Stomach (tissue), 9 donors: ENCODE results near the gene RANBP17. TPM values are rescaled to one million over a fixed set of nuclear protein-coding genes. Genes with fewer than 3 reads are reported as not detected.

Experiments used
- DNase-seq, 2 donors: peaks; one replicate each; pipeline versions ENCODE4 v3.0.0 to v3.0.0-alpha.2; 2013 to 2019
- H3K27ac ChIP-seq, 5 donors: fragments of 200-600 bp in 4 of 5; sonication (generic) in 4 of 5; one replicate each; pipeline ENCODE4 v1.5.1; 2013 to 2019; ENCODE audit warnings: mild to moderate bottlenecking in 1 of 5, moderate library complexity in 1 of 5
- H3K27me3 ChIP-seq, 3 donors: fragments of 200-600 bp; sonication (generic); one replicate each; pipeline ENCODE4 v1.5.1; 2017 to 2019; ENCODE audit warnings: mixed run types in 1 of 3
- H3K36me3 ChIP-seq, 4 donors: fragments of 200-600 bp; sonication (generic); 1 replicate in 3 of 4; 2 replicates in 1 of 4; pipeline ENCODE4 v1.5.1; 2016 to 2019
- H3K4me1 ChIP-seq, 4 donors: fragments of 200-600 bp; sonication (generic); one replicate each; pipeline ENCODE4 v1.5.1; 2016 to 2019
- H3K4me3 ChIP-seq, 4 donors: fragments of 200-600 bp; sonication (generic) in 3 of 4; one replicate each; pipeline ENCODE4 v1.5.1; 2016 to 2019; ENCODE audit warnings: mild to moderate bottlenecking in 1 of 4
- H3K9me3 ChIP-seq, 4 donors: fragments of 200-600 bp; sonication (generic); one replicate each; pipeline ENCODE4 v1.5.1; 2016 to 2019
- EP300 ChIP-seq: sonication (generic); formaldehyde crosslinking; IDR thresholded peaks from one replicate; pipeline ENCODE4 v1.6.1; 2017; ENCODE audit warnings: antibody characterized with exemption
- POLR2A ChIP-seq, 4 donors: fragments of 450-650 bp; IDR thresholded peaks; one replicate each; pipeline ENCODE4 v1.6.1; 2016; ENCODE audit warnings: antibody characterized with exemption in 4 of 4, control low read depth in 2 of 4, mild to moderate bottlenecking in 1 of 4, moderate library complexity in 1 of 4
- POLR2AphosphoS5 ChIP-seq, 3 donors: sonication (generic); formaldehyde crosslinking; IDR thresholded peaks; one replicate each; pipeline ENCODE4 v1.6.1; 2016; ENCODE audit warnings: antibody characterized with exemption in 3 of 3
- WGBS, 5 donors: extraction: QIAGEN DNeasy Blood & Tissue Kit in 3 of 5; methylation state at CpG; one replicate each; pipeline versions ENCODE4 v1.1.5 to v1.1.7; 2013 to 2018; 5-methylcytosine and 5-hydroxymethylcytosine counted together
- intact Hi-C: fragments of 100-400 bp; cut with DNase I; formaldehyde crosslinking; loops from one replicate; pipeline ENCODE4 v1.15.1; 2023; ENCODE audit warnings: low total_unique reads
- polyA plus RNA-seq, 3 donors: library from polyadenylated mRNA; stranded (reverse); fragments of 200-250 nt; gene quantifications; one replicate each; pipeline ENCODE4 v1.2.3, GENCODE V29; 2013
- total RNA-seq, 5 donors: library from RNA; depleted of rRNA; stranded (reverse); fragments of >200 nt; gene quantifications; one replicate each; pipeline versions ENCODE4 v1.1.0 to v1.2.3, GENCODE V29; 2014 to 2016
- TF ChIP-seq, protein P1 (sequence below), 7 experiments: fragments of 450-650 bp in 4 of 7; fragments of 200-600 bp in 3 of 7; sonication (generic) in 3 of 7; IDR thresholded peaks; one replicate each; pipeline ENCODE4 v1.5.1; 2016 to 2019; ENCODE audit warnings: antibody characterized with exemption in 7 of 7, control low read depth in 2 of 7, mild to moderate bottlenecking in 1 of 7
- donor health status: healthy with polysubstance abuse.
- donor health status: Bipolar disorder and iron deficiency.
- donor health status: healthy.

RANBP17 gene
- total and polyA plus RNA-seq, 8 donors = 1.4 to 75.6 (median 10.5) TPM

- Histone ChIP-seq H3K9me3 (no peaks in the 10 kb centered on the region), H3K4me1 (no peaks in the 10 kb centered on the region), H3K4me3 (no peak overlapping the region), H3K27ac (no peak overlapping the region), H3K27me3 (peaks cover 0 to 16% (median 2%) of the 10 kb centered on the region in 3 donors), H3K36me3 (peaks cover 0 to 22% (median 10%) of the 10 kb centered on the region in 4 donors)
- TF ChIP-seq EP300 (no peak), POLR2A (IDR thresholded peaks at IDR 0.05) (no peak), POLR2AphosphoS5 (IDR thresholded peaks at IDR 0.05) (no peak)
- TF ChIP-seq, protein P1, sequence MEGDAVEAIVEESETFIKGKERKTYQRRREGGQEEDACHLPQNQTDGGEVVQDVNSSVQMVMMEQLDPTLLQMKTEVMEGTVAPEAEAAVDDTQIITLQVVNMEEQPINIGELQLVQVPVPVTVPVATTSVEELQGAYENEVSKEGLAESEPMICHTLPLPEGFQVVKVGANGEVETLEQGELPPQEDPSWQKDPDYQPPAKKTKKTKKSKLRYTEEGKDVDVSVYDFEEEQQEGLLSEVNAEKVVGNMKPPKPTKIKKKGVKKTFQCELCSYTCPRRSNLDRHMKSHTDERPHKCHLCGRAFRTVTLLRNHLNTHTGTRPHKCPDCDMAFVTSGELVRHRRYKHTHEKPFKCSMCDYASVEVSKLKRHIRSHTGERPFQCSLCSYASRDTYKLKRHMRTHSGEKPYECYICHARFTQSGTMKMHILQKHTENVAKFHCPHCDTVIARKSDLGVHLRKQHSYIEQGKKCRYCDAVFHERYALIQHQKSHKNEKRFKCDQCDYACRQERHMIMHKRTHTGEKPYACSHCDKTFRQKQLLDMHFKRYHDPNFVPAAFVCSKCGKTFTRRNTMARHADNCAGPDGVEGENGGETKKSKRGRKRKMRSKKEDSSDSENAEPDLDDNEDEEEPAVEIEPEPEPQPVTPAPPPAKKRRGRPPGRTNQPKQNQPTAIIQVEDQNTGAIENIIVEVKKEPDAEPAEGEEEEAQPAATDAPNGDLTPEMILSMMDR (IDR thresholded peaks at IDR 0.05) = no peak
- intact Hi-C loops = no loop called here
- WGBS, 5 donors = 89 to 94% (median 90%) methylated on average over 4 of the region's 4 CpGs
- no peak for DNase-seq
Observed at GRCh38 chr5:171299228-171299627, 437.4 kb downstream of the RANBP17 start.

- intact Hi-C loops = no loop called here
- no peaks in the 10 kb centered on the region for H3K9me3 ChIP-seq
- 61 to 87% (median 74%) methylated on average over 2 of the region's 2 CpGs for WGBS, 5 donors
Observed at GRCh38 chr5:171299851-171300250, 438.0 kb downstream of the RANBP17 start.

DNA sequence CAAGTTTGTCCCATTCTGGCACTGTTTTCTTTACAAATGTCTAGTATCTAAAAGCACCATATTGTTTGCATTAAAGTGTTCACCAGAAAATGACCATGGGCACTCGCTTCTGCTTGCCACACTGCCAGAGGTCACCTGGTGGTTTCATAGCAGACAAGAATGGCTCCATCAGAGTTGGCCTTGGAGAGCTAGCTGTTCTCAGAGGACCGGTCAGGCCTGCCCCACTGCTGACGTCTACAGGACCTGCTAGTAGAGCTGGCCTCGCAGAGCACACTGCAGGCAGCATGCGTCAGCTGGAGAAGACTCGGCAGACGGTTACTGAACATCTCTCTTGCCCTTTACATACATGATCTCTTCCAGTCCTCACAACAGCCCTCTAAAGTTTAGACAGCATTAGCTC lies 438.5 kb downstream of the RANBP17 start:
- peaks cover 5 to 28% (median 12%) of the 10 kb centered on the region in 3 donors for H3K27me3 ChIP-seq
- WGBS, 5 donors = 94 to 99% (median 96%) methylated on average over 7 of the region's 7 CpGs
- no peak for DNase-seq
- H3K27ac ChIP-seq = no peak overlapping the region
- no peaks in the 10 kb centered on the region for H3K9me3 ChIP-seq
- intact Hi-C loops = no loop called here
- no peak overlapping the region for H3K4me3 ChIP-seq
- TF ChIP-seq POLR2A (IDR thresholded peaks at IDR 0.05) (no peak), EP300 (no peak), POLR2AphosphoS5 (IDR thresholded peaks at IDR 0.05) (no peak)
- TF ChIP-seq, protein P1 (IDR thresholded peaks at IDR 0.05) = no peak
- no peaks in the 10 kb centered on the region for H3K4me1 ChIP-seq
- peaks cover 0 to 19% (median 7%) of the 10 kb centered on the region in 4 donors for H3K36me3 ChIP-seq

More at GRCh38 chr5:171299851-171300250, 438.0 kb downstream of the RANBP17 start:
- Histone ChIP-seq H3K4me3 (no peak overlapping the region), H3K27me3 (peaks cover under 1 to 22% (median 8%) of the 10 kb centered on the region in 3 donors), H3K27ac (no peak overlapping the region), H3K36me3 (peaks cover 0 to 19% (median 7%) of the 10 kb centered on the region in 4 donors), H3K4me1 (no peaks in the 10 kb centered on the region)
- TF ChIP-seq POLR2AphosphoS5 (IDR thresholded peaks at IDR 0.05) (no peak), EP300 (no peak), POLR2A (IDR thresholded peaks at IDR 0.05) (no peak)
- TF ChIP-seq, protein P1 (IDR thresholded peaks at IDR 0.05) = no peak
- DNase-seq = no peak

DNA sequence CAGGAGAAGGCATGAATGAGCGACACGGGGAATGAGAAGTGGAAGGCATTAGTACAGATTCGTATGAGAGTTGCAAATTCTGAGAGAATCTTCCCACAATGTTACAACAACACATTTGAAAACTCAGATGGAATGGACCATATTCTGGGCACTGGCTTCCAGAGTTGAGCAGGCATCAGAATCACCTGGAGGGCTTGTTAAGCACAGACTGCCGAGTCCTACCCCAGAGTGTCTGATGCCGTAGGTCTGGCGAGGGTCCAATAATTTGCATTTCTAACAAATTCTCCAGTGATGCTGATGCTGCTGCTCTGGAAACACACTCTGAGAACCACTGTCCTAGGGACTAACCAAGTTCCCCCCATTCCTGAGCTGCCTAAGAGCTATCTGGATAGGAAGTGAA lies 444.3 kb downstream of the RANBP17 start:
- H3K4me1 ChIP-seq = peaks cover 19 to 33% (median 26%) of the 10 kb centered on the region in 4 donors
- H3K9me3 ChIP-seq = peaks cover 0 to 10% (median 0%) of the 10 kb centered on the region in 4 donors
- 31 to 43% (median 38%) methylated on average over 6 of the region's 6 CpGs for WGBS, 5 donors
- peaks cover 50 to 86% (median 67%) of the 10 kb centered on the region in 3 donors for H3K27me3 ChIP-seq
- TF ChIP-seq POLR2AphosphoS5 (IDR thresholded peaks at IDR 0.05) (no peak), POLR2A (IDR thresholded peaks at IDR 0.05) (no peak), EP300 (no peak)
- TF ChIP-seq, protein P1 (IDR thresholded peaks at IDR 0.05) = no peak
- intact Hi-C loops = no loop called here
- H3K27ac ChIP-seq = no peak overlapping the region
- H3K4me3 ChIP-seq = no peak overlapping the region
- no peak for DNase-seq
- H3K36me3 ChIP-seq = no peaks in the 10 kb centered on the region
